Natural killer cell (primary cell): ENCODE measurements around the gene NRGN. TPM values are rescaled to one million over a fixed set of nuclear protein-coding genes. Genes with fewer than 3 reads are reported as not detected.
"Not testable (repeated sequence)": the region's sequence is repeated elsewhere in the genome, so short reads cannot be mapped to it uniquely, and the experiment has no call there.

Source experiments
- ATAC-seq, 3 donors: fragments of 150-1000 bp in 2 of 3; fragments of 200-7000 bp in 1 of 3; cut with Tn5 transposase; 1 replicate in 1 of 3; 2 replicates in 2 of 3; pipeline ENCODE4 v1.10.0; 2021; ENCODE audit warnings: mild to moderate bottlenecking in 2 of 3, moderate library complexity in 2 of 3
- DNase-seq, 2 donors: peaks; one replicate each; pipeline versions ENCODE4 v3.0.0 to v3.0.0-alpha.2; 2013 to 2021; ENCODE audit warnings: mixed read lengths in 1 of 2
- H3K27ac ChIP-seq: one replicate; pipeline ENCODE4 v1.5.1; 2013; ENCODE audit warnings: mild to moderate bottlenecking, low read length
- H3K27me3 ChIP-seq: one replicate; pipeline ENCODE4 v1.6.1; 2013; ENCODE audit warnings: low read length; ENCODE audit not compliant: control insufficient read depth, insufficient read depth
- H3K36me3 ChIP-seq: one replicate; pipeline ENCODE4 v1.6.1; 2013; ENCODE audit warnings: low read length; ENCODE audit not compliant: control insufficient read depth, insufficient read depth
- H3K4me1 ChIP-seq: one replicate; pipeline ENCODE4 v1.6.1; 2013; ENCODE audit warnings: low read length; ENCODE audit not compliant: control insufficient read depth, insufficient read depth
- H3K4me3 ChIP-seq: one replicate; pipeline ENCODE4 v1.5.1; 2013; ENCODE audit warnings: low read length
- H3K9me3 ChIP-seq: one replicate; pipeline ENCODE4 v1.6.1; 2013; ENCODE audit warnings: low read length; ENCODE audit not compliant: control insufficient read depth, insufficient read depth
- H3K27ac Mint-ChIP-seq, 2 donors: one replicate each; pipeline ENCODE4 v1.8.0; 2022; ENCODE audit warnings: mild to moderate bottlenecking in 2 of 2, mixed read lengths in 2 of 2, moderate library complexity in 1 of 2
- H3K27me3 Mint-ChIP-seq, 2 donors: one replicate each; pipeline ENCODE4 v1.8.0; 2022; ENCODE audit warnings: low read depth in 2 of 2, mixed read lengths in 2 of 2
- H3K36me3 Mint-ChIP-seq: one replicate; pipeline ENCODE4 v1.8.0; 2022; ENCODE audit warnings: mixed read lengths
- H3K4me1 Mint-ChIP-seq, 2 donors: one replicate each; pipeline ENCODE4 v1.8.0; 2022; ENCODE audit warnings: mixed read lengths in 2 of 2
- H3K4me3 Mint-ChIP-seq: one replicate; pipeline ENCODE4 v1.8.0; 2022; ENCODE audit warnings: mild to moderate bottlenecking, moderate library complexity, mixed read lengths
- H3K9me3 Mint-ChIP-seq, 2 donors: one replicate each; pipeline ENCODE4 v1.8.0; 2022; ENCODE audit warnings: mixed read lengths in 2 of 2
- WGBS: methylation state at CpG from one replicate; pipeline ENCODE4 v1.1.7; 2013; ENCODE audit warnings: missing lambda C conversion rate; ENCODE audit not compliant: insufficient coverage; 5-methylcytosine and 5-hydroxymethylcytosine counted together
- intact Hi-C: fragments of 100-400 bp; cut with micrococcal nuclease; formaldehyde crosslinking; loops from one replicate; pipeline ENCODE4 v1.14.2; 2022
- total RNA-seq, 4 donors: library from RNA; stranded (reverse); fragments of 120-200 nt in 1 of 4; gene quantifications; one replicate each; pipeline versions ENCODE4 v1.2.3 to v1.2.4, GENCODE V29; 2013 to 2022
- TF ChIP-seq, protein P1 (sequence below): fragments of 200-600 bp; IDR thresholded peaks from one replicate; pipeline ENCODE4 v1.8.0; 2022; ENCODE audit warnings: antibody characterized with exemption

NRGN gene
- total RNA-seq, 3 donors from 2014 or later (not counting 1 experiment from before 2014, with no cell fraction given) = 11.1 to 70.9 (median 28.4) TPM

DNA sequence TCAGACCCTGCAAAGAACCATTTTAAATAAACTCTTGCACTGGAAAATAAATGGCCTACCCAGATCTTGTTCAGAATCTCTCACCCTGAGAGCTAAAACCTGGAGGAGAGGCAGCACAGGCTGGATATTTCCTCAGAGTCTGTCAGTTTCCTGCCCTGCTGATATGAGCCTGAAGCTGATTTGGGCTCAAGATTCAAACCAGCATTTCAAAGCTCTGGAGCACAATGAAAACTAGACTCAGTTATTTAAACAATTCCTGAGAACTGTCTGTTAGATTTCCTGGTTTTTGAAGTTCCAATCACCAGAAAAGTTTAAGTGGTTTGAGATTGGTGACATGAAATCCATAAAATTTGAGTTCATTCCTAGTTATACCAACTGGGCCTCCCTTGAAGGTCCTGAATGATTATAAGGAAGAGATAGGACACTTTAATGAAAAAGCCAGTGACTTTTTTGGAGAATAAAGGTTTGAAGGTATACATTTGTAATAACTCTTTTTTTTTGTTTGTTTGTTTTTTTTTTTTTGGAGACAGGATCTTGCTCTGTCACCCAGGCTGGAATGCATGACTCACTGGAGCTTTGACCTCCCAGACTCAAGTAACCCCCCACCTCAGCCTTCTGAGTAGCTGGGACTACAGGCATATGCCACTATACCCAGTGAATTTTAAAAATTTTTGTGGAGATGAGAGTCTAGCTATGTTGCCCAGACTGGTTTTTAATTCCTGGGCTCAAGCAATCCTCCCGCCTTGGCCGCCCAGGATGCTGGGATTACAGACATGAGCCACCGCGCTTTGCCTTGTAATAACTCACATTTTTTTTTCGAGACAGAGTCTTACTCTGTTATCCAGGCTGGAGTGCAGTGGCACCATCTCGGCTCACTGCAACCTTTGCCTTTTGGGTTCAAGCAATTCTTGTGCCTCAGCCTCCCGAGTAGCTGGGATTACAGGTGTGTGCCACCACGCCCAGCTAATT is 30.3 kb downstream of the NRGN start:
- TF ChIP-seq, protein P1, sequence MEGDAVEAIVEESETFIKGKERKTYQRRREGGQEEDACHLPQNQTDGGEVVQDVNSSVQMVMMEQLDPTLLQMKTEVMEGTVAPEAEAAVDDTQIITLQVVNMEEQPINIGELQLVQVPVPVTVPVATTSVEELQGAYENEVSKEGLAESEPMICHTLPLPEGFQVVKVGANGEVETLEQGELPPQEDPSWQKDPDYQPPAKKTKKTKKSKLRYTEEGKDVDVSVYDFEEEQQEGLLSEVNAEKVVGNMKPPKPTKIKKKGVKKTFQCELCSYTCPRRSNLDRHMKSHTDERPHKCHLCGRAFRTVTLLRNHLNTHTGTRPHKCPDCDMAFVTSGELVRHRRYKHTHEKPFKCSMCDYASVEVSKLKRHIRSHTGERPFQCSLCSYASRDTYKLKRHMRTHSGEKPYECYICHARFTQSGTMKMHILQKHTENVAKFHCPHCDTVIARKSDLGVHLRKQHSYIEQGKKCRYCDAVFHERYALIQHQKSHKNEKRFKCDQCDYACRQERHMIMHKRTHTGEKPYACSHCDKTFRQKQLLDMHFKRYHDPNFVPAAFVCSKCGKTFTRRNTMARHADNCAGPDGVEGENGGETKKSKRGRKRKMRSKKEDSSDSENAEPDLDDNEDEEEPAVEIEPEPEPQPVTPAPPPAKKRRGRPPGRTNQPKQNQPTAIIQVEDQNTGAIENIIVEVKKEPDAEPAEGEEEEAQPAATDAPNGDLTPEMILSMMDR = no peak
- WGBS = 99% methylated on average over 8 of the region's 8 CpGs

GRCh38 chr11:124770959-124771358 is 31.2 kb downstream of the NRGN start:
- peaks cover 27% of the 10 kb centered on the region for H3K36me3 ChIP-seq
- intact Hi-C loops, H3K27ac Mint-ChIP-seq, H3K9me3 Mint-ChIP-seq, DNase-seq, H3K27me3 ChIP-seq, H3K27ac ChIP-seq, ATAC-seq, H3K36me3 Mint-ChIP-seq, H3K4me1 ChIP-seq, H3K4me3 ChIP-seq, H3K27me3 Mint-ChIP-seq, H3K4me1 Mint-ChIP-seq, H3K9me3 ChIP-seq, H3K4me3 Mint-ChIP-seq: not testable (repeated sequence)
- WGBS = 99% methylated on average over 5 of the region's 6 CpGs

More for the DNA sequence above, 30.3 kb downstream of the NRGN start:
- no peaks in the 10 kb centered on the region for H3K4me1 ChIP-seq
- no peak overlapping the region for H3K27ac ChIP-seq
- Mint-ChIP-seq H3K4me3 (no peak overlapping the region), H3K27ac (no peak overlapping the region), H3K9me3 (no peaks in the 10 kb centered on the region), H3K36me3 (peaks cover 8% of the 10 kb centered on the region), H3K27me3 (no peaks in the 10 kb centered on the region), H3K4me1 (no peaks in the 10 kb centered on the region)
- ATAC-seq (no peak), DNase-seq (no peak)
- no peaks in the 10 kb centered on the region for H3K9me3 ChIP-seq
- intact Hi-C loops = loop anchor here (10.0 kb wide), 1 partner anchor 65 kb away; no protein-coding TSS in a partner anchor
- H3K4me3 ChIP-seq = no peak overlapping the region
- peaks cover 27% of the 10 kb centered on the region for H3K36me3 ChIP-seq
- no peaks in the 10 kb centered on the region for H3K27me3 ChIP-seq

DNA sequence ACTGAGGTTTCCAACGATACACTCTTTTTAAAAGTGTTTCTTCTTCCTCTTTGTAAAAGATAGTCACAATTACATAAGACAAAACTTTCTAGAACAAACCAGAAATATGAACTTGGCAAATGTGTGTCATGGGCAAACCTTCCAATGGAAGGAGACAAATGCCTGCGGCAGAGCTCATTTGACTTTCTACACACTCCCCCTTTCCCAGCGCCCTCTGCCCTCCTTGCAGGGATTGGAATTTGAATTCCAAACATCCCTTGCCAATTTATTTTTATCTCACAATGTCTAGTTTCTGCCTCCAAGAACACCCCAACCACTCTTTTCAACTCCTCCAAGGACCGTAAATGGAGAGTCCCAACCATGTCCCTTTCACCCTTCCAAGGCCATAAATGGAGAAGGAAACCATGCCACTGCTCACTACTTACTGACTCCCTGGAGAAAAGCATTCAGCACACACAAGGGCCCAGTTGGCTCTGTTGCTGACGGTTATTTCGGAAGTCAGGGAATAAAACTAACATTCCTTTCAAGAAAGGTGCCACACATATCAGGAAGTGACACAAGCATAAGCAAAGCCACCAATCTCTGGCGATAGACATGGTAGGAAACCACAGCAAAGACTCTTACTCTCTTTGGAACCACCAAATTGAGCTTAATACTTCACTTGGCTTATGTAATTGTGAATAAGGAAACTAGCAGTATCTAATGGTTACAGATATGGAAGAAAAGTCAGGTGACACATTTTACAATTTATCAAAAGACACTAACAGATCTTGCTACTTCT is 37.3 kb downstream of the NRGN start:
- TF ChIP-seq, protein P1 = no peak
- H3K36me3 Mint-ChIP-seq = peaks cover 1% of the 10 kb centered on the region
- no peaks in the 10 kb centered on the region for H3K9me3 Mint-ChIP-seq
- Histone ChIP-seq H3K27me3 (no peaks in the 10 kb centered on the region), H3K9me3 (no peaks in the 10 kb centered on the region), H3K4me3 (no peak overlapping the region), H3K4me1 (no peaks in the 10 kb centered on the region), H3K27ac (no peak overlapping the region), H3K36me3 (peaks cover 2% of the 10 kb centered on the region)
- no peak overlapping the region for H3K27ac Mint-ChIP-seq
- peaks cover 14 to 16% of the 10 kb centered on the region in 2 donors for H3K4me1 Mint-ChIP-seq
- intact Hi-C loops = no loop called here
- ATAC-seq (peak in 2 of 3 donors; percentile 64 to 68), DNase-seq (peak in 1 of 2 donors; percentile 42)
- no peaks in the 10 kb centered on the region for H3K27me3 Mint-ChIP-seq
- 62% methylated on average over 7 of the region's 7 CpGs for WGBS
- no peak overlapping the region for H3K4me3 Mint-ChIP-seq

DNA sequence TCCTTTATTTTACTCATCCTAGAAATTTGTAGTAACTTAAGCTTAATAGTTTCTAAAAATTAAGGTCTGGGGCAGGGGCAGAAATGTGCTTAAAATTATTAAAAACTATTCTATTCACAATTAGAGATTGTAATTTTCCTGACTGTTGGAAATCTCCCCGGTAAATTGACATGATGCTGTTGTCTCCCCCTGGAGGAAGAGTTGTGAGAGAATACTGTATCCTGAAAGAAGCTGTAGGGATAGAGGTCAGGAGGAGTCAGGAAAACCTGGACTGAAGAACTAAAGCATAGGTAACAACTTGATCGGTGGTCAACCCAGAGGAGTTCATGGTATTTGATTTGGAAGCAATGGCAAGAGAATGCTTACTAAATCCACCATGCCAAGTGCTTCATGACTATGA is 38.5 kb downstream of the NRGN start:
- DNase-seq (no peak), ATAC-seq (no peak)
- H3K9me3 Mint-ChIP-seq = no peaks in the 10 kb centered on the region
- peaks cover 14 to 16% of the 10 kb centered on the region in 2 donors for H3K4me1 Mint-ChIP-seq
- no peaks in the 10 kb centered on the region for H3K36me3 Mint-ChIP-seq
- no peak overlapping the region for H3K4me3 Mint-ChIP-seq
- Histone ChIP-seq H3K4me1 (no peaks in the 10 kb centered on the region), H3K9me3 (no peaks in the 10 kb centered on the region), H3K27me3 (no peaks in the 10 kb centered on the region), H3K4me3 (no peak overlapping the region), H3K36me3 (no peaks in the 10 kb centered on the region), H3K27ac (no peak overlapping the region)
- 100% methylated on average over 2 of the region's 2 CpGs for WGBS
- intact Hi-C loops = no loop called here
- no peaks in the 10 kb centered on the region for H3K27me3 Mint-ChIP-seq
- H3K27ac Mint-ChIP-seq = no peak overlapping the region
- TF ChIP-seq, protein P1 = no peak
